HepG2 (cell line): ENCODE data around the gene ASXL1. TPM values are rescaled to one million over a fixed set of nuclear protein-coding genes. Genes with fewer than 3 reads are reported as not detected.

Source experiments
- AHDC1 ChIP-seq: sonication (generic); formaldehyde crosslinking; IDR thresholded peaks from 2 replicates; pipeline ENCODE4 v1.5.1; 2020; ENCODE audit warnings: mild to moderate bottlenecking, missing genetic modification reagents, borderline replicate concordance
- MLX ChIP-seq: IDR thresholded peaks from 2 replicates; pipeline ENCODE4 v1.6.1; 2016
- NFATC3 ChIP-seq: sonication (generic); formaldehyde crosslinking; IDR thresholded peaks from 2 replicates; pipeline ENCODE4 v1.5.1; 2020; ENCODE audit warnings: mild to moderate bottlenecking, missing genetic modification reagents
- PCBP2 ChIP-seq: fragments of 200-400 bp; formaldehyde crosslinking; optimal IDR thresholded peaks from 2 replicates; pipeline ENCODE3; 2018; ENCODE audit warnings: low read length, low read depth; ENCODE audit not compliant: poor library complexity, severe bottlenecking
- POGZ ChIP-seq: sonication (generic); formaldehyde crosslinking; IDR thresholded peaks from 2 replicates; pipeline ENCODE4 v1.4.0; 2020; ENCODE audit warnings: mild to moderate bottlenecking, missing genetic modification reagents
- RAD21 ChIP-seq: fragments of 450-650 bp; formaldehyde crosslinking; IDR thresholded peaks from 2 replicates; pipeline ENCODE4 v1.5.0; 2020; ENCODE audit warnings: mild to moderate bottlenecking
- RARG ChIP-seq: sonication (generic); formaldehyde crosslinking; IDR thresholded peaks from 2 replicates; pipeline ENCODE4 v1.4.0; 2020; ENCODE audit warnings: low read depth, mild to moderate bottlenecking, missing genetic modification reagents
- SNAPC5 ChIP-seq: sonication (generic); formaldehyde crosslinking; IDR thresholded peaks from 2 replicates; pipeline ENCODE4 v1.8.1; 2023; ENCODE audit warnings: mild to moderate bottlenecking, missing genetic modification reagents, borderline replicate concordance
- SUZ12 ChIP-seq: fragments of 150-350 bp; IDR thresholded peaks from 2 replicates; pipeline ENCODE4 v1.6.1; 2014; ENCODE audit warnings: low read depth, low read length
- TFE3 ChIP-seq: IDR thresholded peaks from 2 replicates; pipeline ENCODE4 v1.6.1; 2016
- ZBTB43 ChIP-seq: sonication (generic); formaldehyde crosslinking; conservative IDR thresholded peaks from 2 replicates; pipeline ENCODE4 v1.4.0; 2020; ENCODE audit warnings: missing genetic modification reagents
- ZNF180 ChIP-seq: sonication (generic); formaldehyde crosslinking; IDR thresholded peaks from 2 replicates; pipeline ENCODE4 v1.4.0; 2020; ENCODE audit warnings: low read depth, missing genetic modification reagents, borderline replicate concordance
- ZNF24 ChIP-seq: fragments of 450-650 bp; IDR thresholded peaks from 2 replicates; pipeline ENCODE4 v1.6.1; 2017; ENCODE audit warnings: antibody characterized with exemption, mild to moderate bottlenecking
- ZNF337 ChIP-seq: sonication (generic); formaldehyde crosslinking; IDR thresholded peaks from 2 replicates; pipeline ENCODE4 v1.5.1; 2020; ENCODE audit warnings: missing genetic modification reagents, low read depth, mild to moderate bottlenecking, borderline replicate concordance
- ZNF367 ChIP-seq: sonication (generic); formaldehyde crosslinking; IDR thresholded peaks from 2 replicates; pipeline ENCODE4 v1.4.0; 2020; ENCODE audit warnings: missing genetic modification reagents, borderline replicate concordance
- ZNF550 ChIP-seq: sonication (generic); formaldehyde crosslinking; IDR thresholded peaks from 2 replicates; pipeline ENCODE4 v1.4.0; 2020; ENCODE audit warnings: mild to moderate bottlenecking, missing genetic modification reagents, borderline replicate concordance
- ZNF746 ChIP-seq: sonication (generic); formaldehyde crosslinking; IDR thresholded peaks from 2 replicates; pipeline ENCODE4 v1.8.0; 2022; ENCODE audit warnings: mild to moderate bottlenecking, missing genetic modification reagents
- ZSCAN5A ChIP-seq: sonication (generic); formaldehyde crosslinking; IDR thresholded peaks from 2 replicates; pipeline ENCODE4 v1.8.0; 2022; ENCODE audit warnings: mild to moderate bottlenecking, missing genetic modification reagents, borderline replicate concordance
- polyA plus RNA-seq, 8 experiments: library from polyadenylated mRNA; depleted of rRNA in 3 of 8; stranded (reverse) in 7 of 8; unstranded in 1 of 8; fragments of >200 nt; fragmentation: Illumina TruSeq in 4 of 8; extraction: Trizol in 4 of 8; gene quantifications; 2 replicates each; pipeline versions ENCODE4 v1.2.1 to v1.2.3, GENCODE V29; 2011 to 2016; ENCODE audit warnings: low read depth in 4 of 8, missing spikeins in 1 of 8, mixed read lengths in 1 of 8; ENCODE audit not compliant: insufficient read depth in 1 of 8
- total RNA-seq, 5 experiments: library from RNA; depleted of rRNA; stranded (reverse); fragments of >200 nt; fragmentation: Illumina TruSeq; extraction: Trizol; gene quantifications; 2 replicates each; pipeline ENCODE4 v1.2.3, GENCODE V29; 2016; ENCODE audit warnings: low read depth in 1 of 5

The ASXL1 gene
- total and polyA plus RNA-seq, 2 of the 13 experiments (the other 11 are each of a cell fraction or from before 2014, with no cell fraction given): 62.1 to 74.8 TPM

- TF ChIP-seq POGZ (CRISPR knock-in tag) (peak; percentile 96), PCBP2 (no peak), MLX (CRISPR knock-in tag) (peak; percentile 80), SNAPC5 (CRISPR knock-in tag) (no peak), TFE3 (peak; percentile 72), ZNF550 (CRISPR knock-in tag) (no peak), AHDC1 (CRISPR knock-in tag) (peak; percentile 95), ZNF24 (peak; percentile 54; the same call in 1 of the 2 replicates), ZBTB43 (CRISPR knock-in tag) (peak; percentile 77; the same call in 1 of the 2 replicates), ZNF337 (CRISPR knock-in tag) (no peak), SUZ12 (no peak), ZNF367 (CRISPR knock-in tag) (no peak), ZSCAN5A (no peak), NFATC3 (CRISPR knock-in tag) (no peak), RARG (CRISPR knock-in tag) (peak; percentile 90; the same call in 1 of the 2 replicates), ZNF180 (CRISPR knock-in tag) (no peak), ZNF746 (CRISPR knock-in tag) (0 out of 2 replicates have a peak, but pooled peaks have one; percentile 21), RAD21 (CRISPR knock-in tag) (no peak; the same call in none of the 2 replicates)
Observed at GRCh38 chr20:32325706-32326503, 32.2 kb upstream of the ASXL1 start (continued).
